ENCODE data around the gene CDKN1B. TPM values are rescaled to one million over a fixed set of nuclear protein-coding genes. Genes with fewer than 3 reads are reported as not detected.

The CDKN1B gene
- polyA plus RNA-seq, 1 donor: 52.6 TPM

GRCh38 chr12:12704593-12705230 lies 12.5 kb upstream of the CDKN1B start:
- peak; percentile 88 for DNase-seq

DNA sequence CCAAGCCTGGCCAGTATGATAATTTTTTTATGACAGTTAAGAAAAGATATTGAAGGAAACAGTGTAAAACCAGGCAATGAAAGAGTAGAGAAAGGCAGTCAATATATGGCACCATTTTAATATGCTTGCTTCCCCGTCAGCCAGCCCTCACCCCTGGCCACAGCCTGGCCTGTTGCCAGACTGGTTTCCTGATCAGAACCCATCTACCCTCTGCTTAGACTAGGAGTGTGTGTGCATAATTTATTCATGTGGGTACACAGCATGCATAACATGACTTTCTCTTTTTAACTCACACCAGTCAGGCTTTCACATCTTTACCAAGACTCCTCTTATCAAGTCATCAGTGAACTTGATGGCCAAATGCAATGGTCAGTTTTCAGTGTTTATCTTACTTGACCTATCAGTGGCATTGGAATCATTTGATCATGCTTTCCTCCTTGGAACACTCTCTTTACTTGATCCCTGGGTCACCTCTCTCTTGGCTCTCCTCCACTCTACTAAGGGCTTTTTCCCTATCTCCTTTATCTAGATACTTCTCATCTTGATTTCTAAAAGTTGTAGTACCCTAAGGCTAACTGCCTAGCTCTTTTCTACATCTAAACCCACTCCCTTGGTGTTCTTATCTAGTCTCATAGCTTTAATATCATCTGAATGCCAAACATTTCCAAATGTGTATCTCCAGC lies 11.2 kb upstream of the CDKN1B start:
- DNase-seq: no peak

- no peak for DNase-seq
Observed at GRCh38 chr12:12713932-12714275, 3.3 kb upstream of the CDKN1B start.

- no peak for DNase-seq
Observed at GRCh38 chr12:12714276-12715021, 2.7 kb upstream of the CDKN1B start.

DNA sequence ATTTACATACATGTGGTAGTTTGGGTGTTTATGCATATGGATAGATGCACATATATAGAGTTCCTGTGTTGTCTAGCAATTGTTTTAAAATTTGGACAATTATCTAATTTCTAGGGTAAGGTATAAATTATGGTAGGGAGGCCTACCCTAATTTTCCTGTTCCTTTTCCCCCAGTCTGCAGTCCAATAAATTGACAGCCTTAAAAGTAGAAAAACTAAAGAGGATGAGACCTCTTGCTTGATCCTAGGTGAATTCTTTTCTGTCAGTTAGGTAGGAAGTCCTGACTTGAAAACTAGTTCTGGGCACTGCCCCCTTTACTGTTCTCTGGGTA lies 2.1 kb upstream of the CDKN1B start:
- no peak for DNase-seq

DNA sequence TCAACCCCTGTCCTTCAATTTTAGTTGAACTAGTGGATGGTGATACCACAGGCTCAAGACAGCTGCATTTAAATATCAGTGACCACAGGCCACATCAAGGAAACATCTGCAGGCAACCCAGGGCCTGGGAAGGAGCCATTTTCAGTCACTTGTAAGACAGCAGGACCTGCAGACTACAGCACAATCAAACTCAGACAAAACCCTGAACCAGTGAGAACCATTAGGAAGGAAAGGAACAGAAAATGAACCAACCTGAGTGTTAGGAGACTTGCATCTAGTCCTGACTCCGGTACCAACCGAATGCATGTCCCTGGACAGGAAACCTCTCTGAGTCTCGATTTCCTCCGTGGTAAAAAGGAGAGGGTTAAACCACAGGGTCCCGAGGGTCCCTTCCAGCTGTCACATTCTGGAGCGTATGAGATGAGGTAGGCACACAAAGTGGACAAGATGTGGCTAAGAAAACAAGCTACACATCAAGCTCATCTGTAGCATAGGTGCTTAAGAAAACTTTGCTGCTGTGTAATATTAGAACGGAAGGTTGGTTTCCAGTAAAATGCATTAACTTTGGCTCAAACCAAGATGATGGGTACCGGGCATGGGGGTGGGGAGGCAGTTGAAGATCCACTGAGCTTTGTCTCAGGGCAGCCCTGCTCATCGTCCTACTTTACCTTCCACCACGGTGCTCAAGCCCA lies 1.6 kb upstream of the CDKN1B start:
- DNase-seq: no peak

- DNase-seq: peak; percentile 56
Observed at GRCh38 chr12:12716151-12716792, 896 bp upstream of the CDKN1B start.

- no peak for DNase-seq
Observed at GRCh38 chr12:12717586-12718380, 615 bp downstream of the CDKN1B start.

DNA sequence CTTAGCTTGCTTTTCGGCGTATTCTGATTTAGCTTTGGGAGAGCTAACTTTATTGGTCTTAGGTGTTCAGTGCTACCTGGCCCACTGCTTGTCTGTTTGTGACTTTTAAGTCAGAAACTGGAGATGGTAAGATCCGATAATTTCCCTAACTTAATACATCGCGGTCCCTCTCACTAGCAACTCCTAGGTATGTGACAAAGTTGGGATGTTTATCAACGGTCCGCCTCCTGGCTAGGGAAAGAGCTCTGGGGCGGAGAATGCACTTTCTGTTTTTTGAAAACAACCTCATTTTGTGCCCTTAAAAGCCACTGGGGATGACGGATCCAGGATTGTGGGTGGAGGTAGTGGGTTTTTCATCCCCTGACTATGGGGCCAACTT lies 1.2 kb downstream of the CDKN1B start:
- DNase-seq: no peak

- DNase-seq: no peak
Observed at GRCh38 chr12:12718853-12719252, 1.7 kb downstream of the CDKN1B start.

DNA sequence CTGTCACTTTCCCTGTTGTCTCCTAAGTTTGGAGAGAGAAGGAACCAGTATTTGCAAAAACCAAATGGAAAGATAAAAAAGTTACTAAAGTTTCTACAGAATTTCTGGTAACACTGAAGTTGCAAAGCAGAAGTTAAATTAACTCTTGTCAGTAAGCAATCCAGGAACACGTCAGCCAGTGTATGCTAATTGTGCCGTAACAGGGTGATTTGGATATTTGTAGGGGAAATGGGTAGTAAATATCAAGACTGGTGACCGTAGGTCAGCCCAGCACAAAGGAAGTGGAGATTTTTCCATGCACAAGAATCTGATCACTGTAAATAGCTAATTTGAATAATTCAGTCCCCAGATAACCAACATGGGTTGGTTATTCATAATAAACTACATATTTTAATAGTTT lies 2.3 kb downstream of the CDKN1B start:
- DNase-seq: no peak

DNA sequence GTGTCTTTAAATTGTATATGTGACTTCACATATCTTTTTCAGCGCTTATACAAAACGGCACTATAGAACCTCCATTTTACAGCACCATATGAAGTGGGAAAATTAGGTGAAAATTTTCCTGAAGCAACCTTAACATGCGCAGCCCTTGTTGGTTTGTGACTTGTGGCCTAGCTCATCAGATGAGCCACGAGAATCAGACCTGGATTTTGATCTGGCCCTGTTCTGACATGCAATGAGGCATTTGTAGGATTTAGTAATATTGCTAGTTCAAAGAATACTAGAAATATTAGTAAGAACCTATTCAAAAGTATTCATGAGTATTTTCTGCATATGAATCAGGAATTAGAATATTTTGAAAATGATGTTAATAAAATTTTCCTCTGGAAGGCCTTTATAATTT lies 2.9 kb downstream of the CDKN1B start:
- no peak for DNase-seq

GRCh38 chr12:12720672-12721161 lies 3.5 kb downstream of the CDKN1B start:
- no peak for DNase-seq

- no peak for DNase-seq
Observed at GRCh38 chr12:12721176-12721751, 4.1 kb downstream of the CDKN1B start.

DNA sequence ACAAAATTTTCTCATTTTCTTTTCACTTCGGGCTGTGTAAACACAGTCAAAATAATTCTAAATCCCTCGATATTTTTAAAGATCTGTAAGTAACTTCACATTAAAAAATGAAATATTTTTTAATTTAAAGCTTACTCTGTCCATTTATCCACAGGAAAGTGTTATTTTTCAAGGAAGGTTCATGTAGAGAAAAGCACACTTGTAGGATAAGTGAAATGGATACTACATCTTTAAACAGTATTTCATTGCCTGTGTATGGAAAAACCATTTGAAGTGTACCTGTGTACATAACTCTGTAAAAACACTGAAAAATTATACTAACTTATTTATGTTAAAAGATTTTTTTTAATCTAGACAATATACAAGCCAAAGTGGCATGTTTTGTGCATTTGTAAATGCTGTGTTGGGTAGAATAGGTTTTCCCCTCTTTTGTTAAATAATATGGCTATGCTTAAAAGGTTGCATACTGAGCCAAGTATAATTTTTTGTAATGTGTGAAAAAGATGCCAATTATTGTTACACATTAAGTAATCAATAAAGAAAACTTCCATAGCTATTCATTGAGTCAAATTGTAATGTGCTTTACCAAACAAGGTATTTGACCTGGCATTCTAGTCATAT lies 4.8 kb downstream of the CDKN1B start:
- no peak for DNase-seq

- DNase-seq: no peak
Observed at GRCh38 chr12:12722435-12723148, 5.4 kb downstream of the CDKN1B start.

- no peak for DNase-seq
Observed at GRCh38 chr12:12723149-12723680, 6.0 kb downstream of the CDKN1B start.

DNA sequence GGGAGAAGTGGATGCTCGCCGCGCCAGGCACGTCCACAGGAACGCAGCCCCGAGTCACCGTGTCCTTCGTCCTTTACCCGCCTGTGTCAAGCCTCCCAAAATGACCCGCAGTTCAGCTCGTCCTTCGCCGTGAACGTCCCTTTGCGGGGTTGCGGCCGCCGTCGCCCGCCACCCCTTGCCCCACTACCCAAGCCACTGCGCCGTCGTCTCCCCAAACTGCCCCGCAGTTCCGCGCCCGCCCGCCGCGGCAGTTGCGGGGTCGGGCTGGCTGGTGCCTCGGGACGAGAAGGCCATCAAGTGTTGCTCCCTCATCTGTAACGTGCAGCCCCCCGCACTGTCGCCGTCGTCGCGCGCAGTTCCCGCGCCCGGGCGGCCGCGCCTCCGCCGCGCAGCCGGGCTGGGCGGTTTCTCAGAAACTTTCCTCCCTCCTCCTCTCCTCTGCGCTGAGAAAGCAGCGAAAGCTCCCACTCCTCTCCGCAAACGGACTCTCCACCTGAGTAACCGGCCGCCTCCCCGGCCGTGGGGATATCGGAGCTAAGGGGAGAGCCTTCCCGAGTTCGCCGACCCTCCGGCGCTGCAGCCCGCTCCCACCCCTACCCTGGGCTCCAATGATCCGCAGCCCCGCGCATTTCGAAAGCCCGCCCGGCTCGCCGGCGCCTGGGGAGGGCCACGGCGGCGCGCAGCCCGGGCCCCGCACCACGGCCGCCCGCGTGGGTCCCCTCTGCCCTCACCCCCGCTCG lies 6.7 kb downstream of the CDKN1B start:
- peak; percentile 70 for DNase-seq

DNA sequence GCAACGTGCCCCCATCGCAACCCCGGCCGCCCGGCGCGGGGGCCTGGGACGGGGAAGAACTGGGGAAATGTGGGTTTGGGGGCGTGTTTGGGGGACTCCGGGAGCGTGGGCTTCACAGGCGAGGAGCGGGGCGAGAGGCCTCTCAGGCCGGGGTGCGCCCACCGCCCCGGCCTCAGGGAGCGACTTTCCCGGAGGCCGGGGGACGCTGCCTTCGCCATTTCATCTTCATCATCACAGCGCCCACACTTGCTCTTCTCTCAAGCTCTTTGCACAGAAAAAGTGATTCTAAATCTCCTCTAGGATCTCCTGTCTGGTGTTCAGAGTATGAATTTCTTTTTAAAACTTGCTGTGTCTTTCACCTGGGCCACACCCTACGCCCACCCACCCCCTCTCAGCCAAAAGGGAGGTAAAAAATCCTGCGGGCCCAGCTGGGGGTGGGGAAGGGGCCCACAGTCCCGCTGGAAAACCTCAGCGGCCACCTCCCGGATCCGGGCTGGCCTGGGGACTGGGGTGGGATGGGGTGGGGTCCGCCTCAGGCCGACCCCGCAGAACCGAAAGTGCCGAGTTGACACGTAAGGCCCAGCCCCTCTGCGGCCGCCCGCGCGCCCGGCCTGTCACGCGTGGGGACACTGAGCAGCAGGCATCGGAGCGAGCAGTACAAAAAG lies 7.4 kb downstream of the CDKN1B start:
- DNase-seq: no peak

All from hindlimb muscle (tissue), 1 donor.